ENCODE measurements around the gene CTCF.
A peak's percentile ranks its signal among the peaks of the same experiment; 100 is the strongest.

CTCF gene

DNA sequence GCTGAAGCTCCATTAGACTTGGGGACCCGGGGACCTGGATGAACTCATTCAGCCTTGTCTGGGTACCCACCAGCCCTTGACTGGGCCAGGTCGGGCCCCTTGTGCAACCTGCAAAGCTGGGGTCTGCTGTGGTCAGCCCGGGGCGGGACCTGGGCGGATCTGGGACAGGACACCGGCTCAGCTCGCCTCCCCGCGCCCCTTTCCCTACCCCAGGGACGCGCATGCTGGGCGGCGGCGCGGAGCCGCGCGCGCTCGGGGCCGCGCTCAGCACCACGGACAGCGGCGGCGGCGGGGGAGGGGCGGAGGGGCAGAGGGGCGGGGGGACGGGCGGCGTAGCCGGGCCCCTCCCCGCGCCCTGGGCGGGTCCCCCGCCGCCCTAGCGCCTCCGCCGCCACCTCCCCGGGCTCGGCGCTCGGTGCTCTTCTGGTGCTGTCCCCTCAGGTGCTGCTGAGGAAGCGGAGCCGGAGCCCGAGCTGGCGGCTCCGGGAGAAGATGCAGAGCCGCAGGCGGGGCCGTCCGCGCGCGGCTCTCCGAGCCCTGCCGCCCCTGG is 90.3 kb downstream of the CTCF start:
- DNase-seq: peak; percentile 58

DNA sequence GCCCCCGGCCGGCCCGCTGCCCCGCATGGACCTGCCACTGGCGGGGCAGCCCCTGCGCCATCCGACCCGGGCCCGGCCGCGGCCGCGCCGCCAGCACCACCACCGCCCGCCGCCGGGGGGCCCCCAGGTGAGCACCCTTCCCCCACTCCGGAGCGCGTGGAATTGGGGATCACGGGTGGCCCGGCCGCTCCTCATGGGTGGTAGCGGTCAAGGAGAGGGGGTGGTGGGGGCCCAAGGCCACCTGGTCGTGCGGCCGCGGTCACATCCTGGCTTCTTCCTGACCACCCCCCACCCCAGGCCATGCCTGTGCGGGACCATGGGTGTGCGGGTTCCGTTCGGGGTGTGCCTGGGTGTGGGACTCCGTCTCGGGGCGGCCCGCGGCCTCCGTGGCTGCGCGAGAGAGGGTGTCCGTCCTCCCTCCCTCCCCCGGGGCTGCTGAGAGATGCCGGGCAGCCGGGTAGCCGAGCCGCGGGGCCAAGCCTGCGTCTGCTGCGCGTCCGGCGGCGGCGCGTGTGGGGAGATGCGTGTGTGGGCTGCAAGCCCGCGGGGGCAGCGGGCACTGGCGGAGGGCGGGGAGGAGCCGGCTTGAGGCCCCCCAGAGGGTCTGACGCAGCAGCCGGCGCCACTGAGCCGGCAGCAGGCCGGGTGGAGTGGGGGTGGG is 90.9 kb downstream of the CTCF start:
- DNase-seq: peak; percentile 50

- no peak for DNase-seq
Measured at GRCh38 chr16:67653789-67654402, 91.6 kb downstream of the CTCF start.

DNA sequence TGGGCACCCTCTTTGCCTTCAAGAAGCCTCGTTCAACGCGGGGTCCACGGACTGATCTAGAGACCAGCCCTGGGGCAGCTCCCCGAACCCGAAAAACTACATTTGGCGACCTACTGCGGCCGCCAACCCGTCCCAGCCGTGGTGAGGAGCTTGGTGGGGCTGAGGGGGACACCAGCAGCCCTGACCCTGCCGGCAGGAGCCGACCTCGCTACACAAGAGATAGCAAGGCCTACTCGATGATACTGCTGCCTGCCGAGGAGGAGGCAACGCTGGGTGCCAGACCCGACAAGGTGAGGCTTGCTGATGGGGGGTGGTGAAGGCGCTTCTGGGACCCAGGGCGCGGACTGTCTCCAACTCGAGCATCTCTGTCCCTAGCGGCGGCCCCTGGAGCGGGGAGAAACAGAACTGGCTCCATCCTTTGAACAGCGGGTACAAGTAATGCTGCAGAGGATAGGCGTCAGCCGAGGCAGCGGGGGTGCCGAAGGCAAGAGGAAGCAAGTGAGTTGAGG is 92.1 kb downstream of the CTCF start:
- no peak for DNase-seq

DNA sequence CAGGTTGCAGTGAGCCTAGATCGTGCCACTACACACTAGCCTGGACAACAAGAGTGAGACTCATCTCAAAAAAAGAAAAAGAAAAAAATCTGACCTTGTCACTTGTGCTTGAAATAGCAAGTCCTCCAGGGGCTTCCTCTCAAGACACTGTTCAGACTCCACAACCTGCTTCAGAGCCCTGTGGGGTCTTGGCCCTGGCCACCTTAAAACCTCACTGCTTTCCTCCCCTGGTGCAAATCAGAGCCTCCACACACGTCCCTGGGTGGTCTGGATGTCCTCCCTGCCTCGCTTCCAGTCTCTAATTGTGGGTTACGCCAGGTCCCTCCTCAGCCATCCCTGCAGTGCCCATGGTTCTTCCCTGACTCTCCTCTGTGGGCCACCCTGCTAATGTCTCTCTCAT is 93.0 kb downstream of the CTCF start:
- no peak for DNase-seq

DNA sequence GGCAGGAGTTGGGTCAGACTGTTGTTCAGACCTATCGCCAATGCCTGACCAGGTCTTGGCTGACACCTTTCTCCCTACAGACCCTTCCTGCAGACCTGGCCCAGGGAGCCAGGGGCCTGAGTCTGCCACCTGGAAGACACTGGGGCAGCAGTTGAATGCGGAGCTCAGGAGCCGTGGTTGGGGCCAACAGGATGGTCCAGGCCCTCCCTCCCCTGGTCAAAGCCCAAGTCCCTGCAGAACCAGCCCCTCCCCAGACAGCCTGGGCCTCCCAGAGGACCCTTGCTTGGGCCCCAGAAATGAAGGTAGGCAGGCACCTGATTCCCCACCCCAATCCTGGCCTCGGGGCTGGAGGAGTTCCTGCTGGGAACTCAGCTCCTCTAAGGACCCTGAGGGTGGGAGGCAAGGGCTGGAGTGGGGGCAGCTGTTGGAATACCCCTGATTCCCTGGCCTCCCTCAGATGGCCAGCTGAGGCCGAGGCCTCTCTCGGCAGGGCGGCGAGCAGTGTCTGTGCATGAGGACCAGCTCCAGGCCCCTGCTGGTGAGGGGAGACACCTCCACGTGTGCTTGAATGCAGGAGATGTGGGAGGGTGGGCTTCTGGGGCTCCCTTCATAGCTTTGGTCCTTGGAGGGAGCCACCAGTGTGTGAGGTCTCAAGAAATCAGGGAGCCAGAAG is 94.2 kb downstream of the CTCF start:
- no peak for DNase-seq

- DNase-seq: no peak
Measured at GRCh38 chr16:67657017-67657608, 94.8 kb downstream of the CTCF start.

- no peak for DNase-seq
Measured at GRCh38 chr16:67657751-67658518, 95.6 kb downstream of the CTCF start.

DNA sequence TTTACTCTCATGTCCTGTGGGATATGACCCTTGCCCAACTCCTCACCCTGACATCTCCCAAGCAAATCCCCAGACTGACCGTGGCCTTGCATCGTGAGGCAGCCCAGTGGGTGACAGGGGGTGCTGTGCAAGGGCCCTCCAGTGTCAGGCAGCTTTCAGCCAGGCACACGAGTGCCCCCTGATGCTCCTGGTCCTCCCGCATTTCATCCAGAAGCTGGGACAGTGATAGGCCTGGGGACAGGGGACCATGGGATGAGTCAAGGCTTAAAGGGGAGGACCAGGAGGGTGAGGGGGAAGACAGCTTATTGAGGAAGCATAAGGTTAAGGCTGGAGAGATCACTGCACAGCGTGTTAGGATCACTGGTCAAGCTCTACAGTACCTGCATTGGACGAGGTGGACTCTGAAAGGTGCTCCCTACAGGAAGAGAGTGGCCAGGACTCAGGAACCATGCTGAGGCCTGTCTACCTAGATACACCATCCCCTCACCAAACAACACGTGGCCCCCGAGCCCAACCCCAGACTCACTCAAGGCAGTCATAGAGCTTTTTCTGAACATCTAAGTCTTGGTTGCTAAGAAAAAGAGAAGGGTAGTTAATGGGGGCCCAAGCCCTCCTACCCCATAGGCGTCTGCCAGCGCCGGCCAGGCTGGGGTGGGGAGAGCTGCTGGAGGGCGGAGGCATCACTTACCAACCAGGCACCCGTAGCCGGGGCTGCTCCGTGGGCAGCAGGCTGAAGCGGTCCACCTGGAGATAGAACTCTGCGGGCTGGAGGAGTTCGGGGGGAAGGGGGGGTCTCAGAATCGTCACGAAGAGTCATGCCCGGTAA is 96.7 kb downstream of the CTCF start:
- no peak for DNase-seq

DNA sequence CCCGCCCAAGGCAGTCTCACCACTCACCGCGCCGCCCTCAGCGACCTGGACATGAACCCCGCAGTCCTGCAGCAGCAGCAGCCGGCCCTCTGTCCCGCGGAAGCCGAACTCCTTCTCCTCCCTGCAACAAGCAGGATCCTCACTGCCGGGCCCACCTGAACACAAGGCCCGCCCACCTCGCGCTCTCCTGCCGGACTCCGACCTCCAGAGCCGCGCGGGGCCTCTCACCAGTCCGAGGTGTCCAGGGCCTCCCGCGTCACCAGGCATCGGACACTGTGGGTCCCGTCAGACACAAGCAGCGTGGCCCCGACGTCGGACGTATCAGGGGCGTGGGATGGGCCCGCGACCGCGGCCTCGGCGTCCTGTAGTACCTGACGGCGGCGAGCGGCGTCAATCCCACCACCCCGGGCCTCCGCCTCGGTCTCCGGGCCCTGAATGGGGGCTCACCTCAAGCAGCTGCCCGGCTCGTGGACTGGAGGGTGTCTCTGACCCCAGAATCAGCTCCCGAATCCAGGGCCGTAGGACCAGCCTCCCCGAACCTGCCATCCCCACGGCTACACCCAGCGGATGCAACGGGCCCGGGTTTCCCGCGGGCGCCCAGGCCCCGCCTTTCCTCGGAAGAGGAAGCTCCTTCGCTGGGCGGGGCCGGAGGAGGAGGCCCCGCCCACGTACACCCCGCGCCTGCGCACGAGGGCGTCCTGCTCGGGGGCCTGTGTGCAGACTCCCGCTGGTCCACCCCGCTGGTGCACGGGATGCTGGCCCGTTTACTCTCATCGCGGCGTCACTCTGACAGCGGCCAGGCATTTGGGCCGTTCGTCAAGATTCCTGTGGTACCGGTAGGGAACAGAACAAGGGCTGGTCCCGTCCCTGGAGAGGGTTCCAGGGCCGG is 97.6 kb downstream of the CTCF start, which contains the start of gene ACD:
Gene ACD, minus strand, starts transcription at position 586 of the 889 bp plus-strand sequence. Its CDS starts 40 bp downstream, at position 546.
- peak; percentile 94 for DNase-seq

DNA sequence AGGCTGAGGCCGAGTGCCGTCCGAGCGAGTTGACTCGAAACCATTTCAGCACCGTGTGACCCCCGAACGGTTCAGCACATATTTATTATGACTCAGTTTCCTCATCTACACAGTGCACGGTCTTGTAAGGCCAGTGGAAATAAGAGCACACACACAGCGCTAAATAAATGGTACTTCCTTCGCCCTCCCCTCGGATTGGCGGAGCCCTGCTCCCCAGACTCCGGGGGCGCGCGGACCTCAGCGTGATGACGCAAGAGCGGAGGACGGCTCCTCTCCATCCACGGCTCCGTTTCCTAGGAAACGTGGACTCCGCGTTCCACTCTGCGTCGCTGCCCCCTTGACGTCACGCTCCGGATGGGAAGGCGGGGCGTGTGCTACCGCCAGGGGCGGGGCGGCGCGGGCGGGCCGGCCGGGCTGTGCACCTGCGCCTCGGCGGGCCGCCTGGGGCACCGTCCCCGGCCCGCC is 98.3 kb downstream of the CTCF start, which contains the start of gene PARD6A:
Gene PARD6A, plus strand, starts transcription at position 397 of the 465 bp plus-strand sequence. CDS start 79 bp downstream, outside the sequence.
- peak; percentile 94 for DNase-seq

DNA sequence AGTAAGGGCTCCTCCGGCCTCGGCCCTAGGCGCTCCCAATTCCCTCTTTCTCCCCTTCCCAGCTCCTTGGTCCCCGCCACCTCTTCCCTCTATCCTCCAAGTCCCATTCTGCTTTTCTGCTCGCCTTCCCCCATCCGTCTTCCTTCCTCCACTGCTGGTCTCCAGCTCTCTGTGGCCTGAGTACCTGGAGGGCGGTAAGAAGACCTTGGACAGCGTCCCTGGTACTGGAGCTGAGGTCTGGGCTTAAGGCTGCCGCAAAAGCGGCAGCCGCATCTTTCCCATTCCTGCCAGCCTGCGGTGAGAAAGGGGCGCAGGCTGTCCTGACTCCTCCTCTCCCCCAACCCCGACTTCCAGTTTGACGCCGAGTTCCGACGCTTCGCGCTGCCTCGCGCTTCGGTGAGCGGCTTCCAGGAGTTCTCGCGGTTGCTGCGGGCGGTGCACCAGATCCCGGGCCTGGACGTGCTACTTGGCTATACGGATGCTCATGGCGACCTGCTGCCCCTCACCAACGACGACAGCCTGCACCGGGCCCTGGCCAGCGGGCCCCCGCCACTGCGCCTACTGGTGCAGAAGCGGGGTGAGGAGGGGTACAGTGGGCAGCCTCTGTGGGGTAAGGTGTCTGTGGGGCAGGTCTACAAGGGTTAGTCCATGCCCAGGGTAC is 98.9 kb downstream of the CTCF start:
- peak; percentile 84 for DNase-seq

DNA sequence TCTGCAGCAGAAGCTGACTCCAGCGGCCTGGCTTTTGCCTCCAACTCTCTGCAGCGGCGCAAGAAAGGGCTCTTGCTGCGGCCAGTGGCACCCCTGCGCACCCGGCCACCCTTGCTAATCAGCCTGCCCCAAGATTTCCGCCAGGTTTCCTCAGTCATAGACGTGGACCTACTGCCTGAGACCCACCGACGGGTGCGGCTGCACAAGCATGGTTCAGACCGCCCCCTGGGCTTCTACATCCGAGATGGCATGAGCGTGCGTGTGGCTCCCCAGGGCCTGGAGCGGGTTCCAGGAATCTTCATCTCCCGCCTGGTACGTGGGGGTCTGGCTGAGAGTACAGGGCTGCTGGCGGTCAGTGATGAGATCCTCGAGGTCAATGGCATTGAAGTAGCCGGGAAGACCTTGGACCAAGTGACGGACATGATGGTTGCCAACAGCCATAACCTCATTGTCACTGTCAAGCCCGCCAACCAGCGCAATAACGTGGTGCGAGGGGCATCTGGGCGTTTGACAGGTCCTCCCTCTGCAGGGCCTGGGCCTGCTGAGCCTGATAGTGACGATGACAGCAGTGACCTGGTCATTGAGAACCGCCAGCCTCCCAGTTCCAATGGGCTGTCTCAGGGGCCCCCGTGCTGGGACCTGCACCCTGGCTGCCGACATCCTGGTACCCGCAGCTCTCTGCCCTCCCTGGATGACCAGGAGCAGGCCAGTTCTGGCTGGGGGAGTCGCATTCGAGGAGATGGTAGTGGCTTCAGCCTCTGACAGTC is 99.7 kb downstream of the CTCF start:
- no peak for DNase-seq

DNA sequence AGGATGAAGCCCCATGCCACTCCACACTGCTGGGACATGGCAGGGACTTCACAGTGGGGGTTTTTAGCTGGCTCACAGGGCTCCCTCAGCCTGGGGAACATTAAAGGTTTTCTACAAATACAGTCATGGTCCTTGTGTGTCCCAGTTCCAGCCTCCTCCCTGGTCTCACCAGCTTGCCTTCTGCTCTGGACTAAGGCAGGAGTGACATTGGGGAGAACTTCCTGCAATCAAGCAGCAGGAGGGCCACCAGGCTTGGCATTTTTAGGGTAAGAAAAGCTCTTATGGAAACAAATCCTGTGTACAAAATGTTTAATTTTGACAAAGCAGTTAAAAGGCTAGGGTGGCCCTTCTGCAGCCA is 100.3 kb downstream of the CTCF start:
- DNase-seq: no peak

DNA sequence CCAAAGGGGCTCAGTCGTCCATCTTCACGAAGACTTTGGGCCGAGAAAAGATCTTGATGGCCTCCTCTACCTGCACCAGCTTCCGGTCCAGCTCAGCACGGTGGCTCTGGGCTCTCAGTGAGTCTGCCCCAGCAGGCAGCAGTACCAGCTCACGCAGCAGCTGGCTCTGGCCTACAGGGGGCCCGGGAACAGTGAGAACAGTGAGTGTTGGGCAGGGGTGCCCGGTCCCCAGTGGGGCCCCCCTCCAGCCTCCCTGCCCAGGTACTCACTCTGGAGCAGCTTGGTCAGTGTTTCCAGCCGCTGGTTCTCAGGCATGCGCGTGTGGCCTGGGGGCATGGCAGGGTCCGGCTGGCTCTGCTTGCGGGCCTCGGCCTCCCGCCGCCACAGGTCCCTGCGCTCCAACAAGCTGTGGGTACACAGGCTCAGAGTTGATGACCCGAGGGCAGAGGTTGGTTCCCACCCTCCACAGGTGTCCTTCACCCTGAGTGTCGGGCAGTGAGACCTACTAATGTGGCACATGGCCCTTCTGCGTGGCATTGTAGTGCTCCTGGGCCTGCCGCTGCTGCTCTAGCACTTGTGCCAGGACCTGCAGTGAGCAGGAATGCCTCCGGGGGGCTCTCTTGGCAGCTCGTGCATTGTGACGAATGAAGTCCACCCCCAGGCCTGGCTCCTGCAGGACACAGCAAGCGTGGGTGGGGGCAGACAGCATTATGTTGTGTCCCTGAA is 101.0 kb downstream of the CTCF start:
- no peak for DNase-seq

- no peak for DNase-seq
Measured at GRCh38 chr16:67663877-67664222, 101.5 kb downstream of the CTCF start.

GRCh38 chr16:67664258-67664657 is 101.9 kb downstream of the CTCF start:
- DNase-seq: no peak

- no peak for DNase-seq
Measured at GRCh38 chr16:67664871-67665270, 102.5 kb downstream of the CTCF start.

Data from right kidney (tissue), 1 donor.